Stimulated activated CD4-positive, alpha-beta T cell treated with anti-CD3 and anti-CD28 coated beads, TNF-alpha, amount 100 ng/mL, for 4 hours (primary cell): ENCODE data around the gene MTHFSD.

Source experiments
- DNase-seq, 3 experiments: peaks; one replicate each; pipeline ENCODE4 v3.0.0-alpha.2; 2020; ENCODE audit warnings: low read depth in 3 of 3

The MTHFSD gene

GRCh38 chr16:86530251-86531190, 24.5 kb downstream of the MTHFSD start:
- no peak for DNase-seq

DNA sequence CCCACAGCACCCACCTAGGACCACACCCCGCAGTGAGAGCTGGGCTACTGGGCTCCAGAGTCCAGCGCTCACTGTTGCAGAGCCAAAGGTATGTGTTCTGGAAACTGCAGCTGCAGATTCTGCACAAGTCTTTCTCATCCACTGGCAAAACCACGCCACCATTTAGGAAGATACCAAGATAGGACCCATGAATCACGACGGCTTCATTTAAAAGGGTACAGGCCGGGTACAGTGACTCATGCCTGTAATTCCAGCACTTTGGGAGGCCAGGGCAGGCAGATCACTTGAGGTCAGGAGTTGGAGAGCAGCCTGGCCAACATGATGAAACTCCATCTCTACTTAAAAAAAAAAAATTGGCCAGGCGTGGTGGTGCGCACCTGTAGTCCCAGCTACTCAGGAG, 25.9 kb downstream of the MTHFSD start:
- DNase-seq: no peak

- DNase-seq: no peak
These were observed 26.7 kb downstream of the MTHFSD start for GRCh38 chr16:86528061-86528929.

DNA sequence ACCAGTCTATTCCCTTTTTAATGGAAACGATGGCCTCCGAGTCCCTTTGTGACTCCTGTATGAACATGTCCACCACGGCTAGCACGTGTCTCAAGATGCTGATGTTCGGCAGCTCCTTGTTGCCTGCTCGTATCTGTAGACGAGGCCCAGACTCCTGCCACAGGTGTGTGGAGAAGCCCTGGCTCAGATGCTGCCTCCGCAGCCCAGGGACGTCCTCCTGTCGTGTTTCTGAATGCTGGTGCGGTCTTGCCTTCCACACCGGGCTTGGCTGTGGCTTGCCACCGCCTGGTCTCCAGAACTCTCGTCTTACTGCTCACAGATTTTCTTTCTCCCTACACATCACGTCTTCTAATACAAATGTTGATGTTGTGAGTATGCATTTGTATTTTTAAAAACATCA, 27.7 kb downstream of the MTHFSD start:
- DNase-seq: no peak

DNA sequence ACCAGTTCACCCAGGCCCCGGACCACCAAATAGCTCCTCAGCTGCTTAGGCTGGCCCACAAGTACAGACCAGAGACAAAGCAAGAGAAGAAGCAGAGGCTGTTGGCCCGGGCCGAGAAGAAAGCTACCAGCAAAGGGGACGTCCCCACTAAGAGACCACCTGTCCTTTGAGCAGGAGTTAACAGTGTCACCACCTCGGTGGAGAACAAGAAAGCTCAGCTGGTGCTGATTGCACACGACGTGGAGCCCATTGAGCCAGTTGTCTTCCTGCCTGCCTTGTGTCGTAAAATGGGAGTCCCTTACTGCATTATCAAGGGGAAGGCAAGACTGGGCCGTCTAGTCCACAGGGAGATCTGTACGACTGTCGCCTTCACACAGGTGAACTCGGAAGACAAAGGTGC, 29.3 kb downstream of the MTHFSD start:
- no peak for DNase-seq

DNA sequence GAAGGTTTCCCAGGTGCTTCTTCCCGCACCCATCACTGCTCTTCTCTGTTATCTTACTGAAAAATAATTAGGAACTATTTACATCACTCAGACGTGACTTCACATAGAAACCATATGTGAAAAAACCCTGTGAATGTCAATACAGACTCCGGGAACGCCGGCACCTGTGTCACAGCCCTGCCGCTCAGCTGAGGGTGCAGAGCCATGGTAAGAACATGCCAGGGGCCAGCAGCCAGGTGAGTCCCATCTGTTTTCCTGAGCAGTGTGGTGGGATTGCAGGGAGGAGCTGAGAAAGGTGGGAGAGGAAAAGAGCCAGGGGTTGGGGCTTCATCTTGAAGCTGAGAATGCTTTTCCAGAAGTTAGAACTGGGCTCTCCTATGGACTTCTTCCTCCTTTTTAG, 31.0 kb downstream of the MTHFSD start:
- no peak for DNase-seq

DNA sequence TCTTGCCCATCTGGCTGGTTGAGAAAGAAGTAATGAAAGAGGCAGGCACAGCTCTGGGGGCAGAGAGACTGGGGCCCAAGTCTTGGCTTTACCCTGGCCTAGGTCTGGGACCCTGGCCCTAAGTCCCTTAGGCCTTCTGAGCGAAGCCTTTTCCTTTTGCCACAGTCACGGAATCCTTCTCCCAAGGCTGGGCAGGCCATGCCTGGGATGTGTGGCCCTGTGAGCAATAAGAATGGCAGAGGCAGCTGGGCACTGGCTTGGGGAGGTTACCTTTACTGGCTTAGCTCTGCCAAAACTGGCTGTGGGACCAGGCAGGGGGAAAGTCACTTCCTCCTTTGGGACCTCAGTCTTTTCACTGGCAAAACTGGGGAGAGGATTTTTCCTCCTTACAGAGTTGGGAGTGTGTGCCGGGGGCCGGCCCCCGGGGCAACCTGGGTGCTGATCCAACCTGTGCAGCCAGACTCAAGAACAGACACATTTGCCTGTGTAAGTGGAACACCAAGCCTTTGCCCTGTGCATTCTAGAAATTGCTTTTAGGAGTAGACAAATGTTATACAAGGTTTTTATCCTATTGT, 31.8 kb downstream of the MTHFSD start:
- no peak for DNase-seq

- no peak for DNase-seq
These were observed 32.4 kb downstream of the MTHFSD start for GRCh38 chr16:86522634-86523033.

DNA sequence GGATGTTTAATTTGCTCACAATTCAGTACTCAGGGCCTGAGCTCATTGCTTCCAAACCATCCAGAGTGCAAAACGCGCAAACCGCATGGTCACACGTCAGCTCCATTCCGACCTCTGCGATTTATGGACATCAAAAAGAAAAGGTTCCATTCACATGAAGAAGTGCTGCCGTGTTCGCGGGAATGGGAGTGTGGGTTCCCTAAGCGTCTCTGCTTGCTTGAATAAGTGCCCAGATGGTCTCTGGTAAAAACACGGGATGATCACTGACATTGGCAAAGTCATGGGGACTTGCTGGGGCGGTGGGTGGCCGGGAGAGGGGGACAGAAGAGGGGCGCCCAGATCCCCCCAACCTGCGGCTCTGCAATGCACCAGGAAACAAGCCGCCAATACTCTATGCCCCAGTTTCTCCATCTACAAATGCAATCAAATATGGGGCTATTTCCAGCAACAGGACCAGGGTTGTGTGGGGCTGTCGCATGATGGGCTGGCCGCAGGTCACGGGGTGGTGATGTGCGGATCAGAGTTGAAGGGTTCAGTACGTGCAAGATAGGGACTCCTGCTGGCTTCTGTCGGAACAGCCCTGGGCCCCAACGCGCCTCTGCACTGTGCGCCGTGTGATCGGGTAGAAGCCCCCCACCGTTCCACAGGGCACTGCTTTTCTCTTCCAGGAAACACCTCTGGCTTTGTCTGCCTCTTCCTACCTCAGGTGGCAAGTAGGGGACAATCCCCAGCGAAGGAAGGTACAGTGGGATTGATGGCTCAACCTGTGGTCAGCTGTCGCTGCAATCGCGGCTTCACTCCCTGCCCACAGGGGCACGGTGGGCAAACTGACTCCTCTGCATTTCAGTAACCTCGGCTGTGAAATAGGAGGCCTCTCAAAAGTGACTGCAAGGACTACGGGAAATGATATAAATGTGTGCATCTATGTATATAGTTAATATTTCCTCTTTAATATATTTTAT, 33.5 kb downstream of the MTHFSD start:
- DNase-seq: no peak

GRCh38 chr16:86520317-86521210, 34.5 kb downstream of the MTHFSD start:
- DNase-seq: no peak

GRCh38 chr16:86519649-86520316, 35.3 kb downstream of the MTHFSD start:
- peak in 2 of 3 experiments; percentile 21 to 29 for DNase-seq

GRCh38 chr16:86519007-86519648, 35.9 kb downstream of the MTHFSD start:
- no peak for DNase-seq

DNA sequence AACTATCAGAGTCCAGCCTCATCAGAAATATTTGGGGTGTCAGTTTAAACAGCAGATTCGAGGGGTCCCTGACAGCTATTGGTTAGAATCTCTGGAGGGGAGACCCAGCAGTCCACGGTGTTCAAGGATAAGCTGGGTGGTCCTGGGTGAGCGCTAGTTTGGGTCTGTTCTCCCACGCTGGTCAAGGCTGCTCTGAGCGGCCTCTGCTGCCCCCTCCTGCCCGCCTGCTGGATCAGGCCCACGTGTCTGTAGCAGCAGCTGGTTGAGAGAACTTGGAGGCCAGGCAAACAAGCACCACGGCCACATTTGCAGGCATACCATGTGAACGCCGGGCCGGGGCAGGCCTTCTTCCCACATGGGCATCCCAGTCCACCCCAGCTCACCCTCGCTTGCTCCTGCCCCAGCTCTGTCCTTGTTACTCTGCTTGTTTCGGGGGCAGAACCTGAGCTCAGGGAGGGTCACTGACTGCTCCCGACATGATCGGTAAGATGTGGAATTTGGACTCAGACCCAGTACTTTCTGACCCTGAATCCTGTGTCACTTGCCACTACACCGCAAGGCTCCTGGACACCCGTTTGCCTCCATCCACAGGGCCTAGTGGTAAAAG, 37.3 kb downstream of the MTHFSD start:
- no peak for DNase-seq

- no peak for DNase-seq
These were observed 38.0 kb downstream of the MTHFSD start for GRCh38 chr16:86517033-86517432.

GRCh38 chr16:86516623-86517003, 38.4 kb downstream of the MTHFSD start:
- no peak for DNase-seq

DNA sequence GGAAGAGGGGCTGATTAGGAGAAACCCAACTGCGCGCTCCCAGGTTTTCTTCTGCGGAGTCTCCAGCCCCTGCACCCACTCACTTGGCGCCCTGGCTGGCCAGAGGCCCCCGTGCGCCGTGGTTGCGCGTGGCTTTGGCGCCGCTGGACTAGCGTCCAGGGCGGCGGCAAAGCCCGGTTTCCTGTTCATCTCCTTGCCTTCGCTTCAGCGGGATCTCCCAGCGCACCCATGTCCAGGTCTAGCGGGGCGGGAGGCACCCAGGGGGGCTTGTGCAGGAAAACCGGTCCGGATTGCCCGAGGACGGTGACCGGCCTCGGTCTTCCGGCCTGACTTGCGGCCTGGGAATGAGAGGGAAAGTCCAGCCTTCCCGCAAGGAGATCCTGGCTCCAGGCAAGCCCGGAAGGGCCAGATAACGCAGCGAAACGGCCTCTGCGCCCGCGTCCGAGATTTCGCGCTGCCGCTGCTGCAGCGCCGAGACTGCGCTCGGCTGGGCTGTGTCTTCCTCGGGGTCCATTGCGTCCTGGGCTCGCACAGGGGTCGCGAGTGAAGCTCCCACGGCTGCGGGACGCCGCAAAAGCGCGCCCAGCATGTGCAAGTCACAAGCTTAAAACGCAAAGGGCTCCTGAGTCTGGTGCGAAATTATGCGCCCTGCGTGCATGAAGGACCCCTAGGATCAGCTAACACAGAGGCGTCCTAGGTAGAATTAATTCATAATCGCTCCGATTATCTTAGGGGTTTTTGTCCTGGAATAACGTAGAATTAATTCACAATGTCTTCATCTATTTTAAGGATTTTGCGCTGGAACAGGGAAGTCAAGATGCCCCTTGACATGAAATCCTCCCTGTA, 39.0 kb downstream of the MTHFSD start:
- DNase-seq: no peak

- DNase-seq: no peak
These were observed 39.6 kb downstream of the MTHFSD start for GRCh38 chr16:86515413-86515776.
